SU-DHL-6 (cell line): ENCODE results near the gene FRMD1.

Experiments used
- EZH2phosphoT487 ChIP-seq: fragments of 200-600 bp; sonication (generic), shearing (Covaris generic); conservative IDR thresholded peaks from 2 replicates; pipeline ENCODE4 v1.6.1; 2018; ENCODE audit warnings: mild to moderate bottlenecking, antibody characterized with exemption, low read length, moderate library complexity, mixed read lengths
- TF ChIP-seq, protein P1 (sequence below): fragments of 200-600 bp; sonication (generic); IDR thresholded peaks from one replicate; pipeline ENCODE4 v1.5.1; 2017; ENCODE audit warnings: antibody characterized with exemption, mild to moderate bottlenecking, low read length, moderate library complexity; ENCODE audit not compliant: insufficient read depth, poor library complexity, severe bottlenecking

DNA sequence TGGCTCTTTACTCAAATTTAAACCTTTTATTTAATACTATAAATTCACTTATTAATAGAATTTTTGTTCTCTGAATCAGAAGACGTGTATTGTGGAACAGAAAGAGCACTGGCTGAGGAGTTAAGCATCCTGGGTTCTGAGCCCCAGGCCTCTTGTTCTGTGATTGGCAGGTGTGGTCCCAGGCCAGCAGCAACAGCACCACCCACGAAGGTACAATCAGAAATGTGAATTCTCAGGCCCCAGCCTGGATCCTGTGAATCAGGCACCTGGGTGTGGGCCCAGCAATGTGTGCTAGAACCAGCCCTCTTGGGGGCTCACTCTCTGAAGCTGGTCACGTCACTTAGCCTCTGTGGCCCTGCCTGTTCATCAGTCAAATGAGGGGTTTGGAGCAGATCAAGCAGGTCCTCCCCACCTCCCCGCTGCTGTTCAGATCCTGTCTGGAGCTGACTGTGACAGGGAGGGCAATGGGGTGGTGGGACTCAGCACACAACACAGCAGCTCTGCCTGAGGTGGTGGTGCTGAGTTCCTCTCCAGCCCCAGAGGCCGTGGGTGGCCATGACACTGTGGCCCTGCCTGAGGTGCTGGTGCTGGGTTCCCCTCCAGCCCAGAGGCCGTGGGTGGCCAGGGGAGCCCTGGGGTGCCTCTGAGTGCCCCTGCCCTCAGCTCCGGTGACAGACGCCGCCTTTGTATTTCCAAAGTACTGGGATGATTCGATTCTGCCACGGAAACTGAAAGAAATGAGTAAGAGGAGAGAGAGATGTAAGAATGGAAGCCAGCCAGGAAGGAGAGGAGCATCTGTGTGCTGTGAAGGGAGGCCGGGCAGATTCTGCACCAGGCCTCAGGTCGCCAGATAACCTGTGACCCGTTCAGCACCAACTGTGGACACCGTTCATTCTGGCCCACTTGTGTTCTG is 41.6 kb upstream of the FRMD1 start:
- TF ChIP-seq, protein P1, sequence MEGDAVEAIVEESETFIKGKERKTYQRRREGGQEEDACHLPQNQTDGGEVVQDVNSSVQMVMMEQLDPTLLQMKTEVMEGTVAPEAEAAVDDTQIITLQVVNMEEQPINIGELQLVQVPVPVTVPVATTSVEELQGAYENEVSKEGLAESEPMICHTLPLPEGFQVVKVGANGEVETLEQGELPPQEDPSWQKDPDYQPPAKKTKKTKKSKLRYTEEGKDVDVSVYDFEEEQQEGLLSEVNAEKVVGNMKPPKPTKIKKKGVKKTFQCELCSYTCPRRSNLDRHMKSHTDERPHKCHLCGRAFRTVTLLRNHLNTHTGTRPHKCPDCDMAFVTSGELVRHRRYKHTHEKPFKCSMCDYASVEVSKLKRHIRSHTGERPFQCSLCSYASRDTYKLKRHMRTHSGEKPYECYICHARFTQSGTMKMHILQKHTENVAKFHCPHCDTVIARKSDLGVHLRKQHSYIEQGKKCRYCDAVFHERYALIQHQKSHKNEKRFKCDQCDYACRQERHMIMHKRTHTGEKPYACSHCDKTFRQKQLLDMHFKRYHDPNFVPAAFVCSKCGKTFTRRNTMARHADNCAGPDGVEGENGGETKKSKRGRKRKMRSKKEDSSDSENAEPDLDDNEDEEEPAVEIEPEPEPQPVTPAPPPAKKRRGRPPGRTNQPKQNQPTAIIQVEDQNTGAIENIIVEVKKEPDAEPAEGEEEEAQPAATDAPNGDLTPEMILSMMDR: no peak
- no peak for TF ChIP-seq EZH2phosphoT487
